AG09319 (cell line): ENCODE data around the gene FBXO11.
"Not testable (repeated sequence)": the region's sequence is repeated elsewhere in the genome, so short reads cannot be mapped to it uniquely, and the experiment has no call there.

ENCODE experiments used
- DNase-seq: peaks from one replicate; pipeline ENCODE4 v3.0.0-alpha.2; 2010; ENCODE audit warnings: low read depth; ENCODE audit errors: extremely low read depth
- CTCF ChIP-seq: IDR thresholded peaks from 2 replicates; pipeline ENCODE4 v1.5.1; 2011; ENCODE audit warnings: low read depth, mild to moderate bottlenecking, inconsistent platforms, low read length, moderate library complexity

FBXO11 gene

GRCh38 chr2:47872941-47873340 lies 33.4 kb downstream of the FBXO11 start:
- DNase-seq, result no peak

DNA sequence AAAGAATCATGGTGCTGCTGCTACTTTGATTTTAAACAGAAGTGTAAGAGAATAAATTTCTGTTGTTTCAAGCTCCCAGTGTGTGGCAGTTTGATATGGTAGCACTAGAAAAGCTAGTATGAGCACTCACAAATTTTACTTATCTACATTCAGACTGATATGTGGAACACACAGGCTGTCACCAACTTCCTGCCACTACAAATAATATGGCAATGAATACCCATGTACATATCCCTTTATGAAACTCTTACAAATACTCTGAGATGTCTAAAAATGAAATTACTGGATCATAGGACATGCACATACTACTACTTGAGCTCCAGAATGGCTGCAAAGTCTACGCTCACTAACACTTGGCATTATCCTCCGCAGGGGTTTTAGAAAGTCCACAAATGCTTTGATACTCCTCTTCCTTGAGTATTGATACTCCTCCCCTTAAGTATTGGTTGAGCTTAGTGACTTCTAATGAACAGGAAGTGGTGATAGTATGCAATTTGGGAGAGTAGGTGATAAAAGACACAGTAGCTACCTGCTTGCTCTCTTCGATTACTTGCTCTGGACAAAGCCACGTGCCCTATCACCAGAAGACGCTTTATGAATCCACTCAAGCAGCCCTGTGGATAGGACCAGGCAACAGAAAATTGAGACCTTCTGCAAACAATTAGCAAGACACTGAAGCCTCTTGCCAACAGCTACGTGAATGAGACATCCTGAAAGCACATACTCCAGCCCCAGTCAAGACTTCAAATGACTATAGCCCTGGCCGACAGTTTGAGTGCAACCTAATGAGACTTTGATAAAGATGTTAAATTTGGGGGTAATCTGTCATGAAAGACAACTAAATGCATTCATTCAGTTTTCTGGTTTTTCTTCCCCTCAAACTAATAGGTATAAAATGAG lies 35.4 kb downstream of the FBXO11 start:
- no peak for DNase-seq
- TF ChIP-seq CTCF, result no peak

More at GRCh38 chr2:47872941-47873340, 33.4 kb downstream of the FBXO11 start:
- no peak for TF ChIP-seq CTCF

GRCh38 chr2:47869859-47870595 lies 36.3 kb downstream of the FBXO11 start:
- no peak for TF ChIP-seq CTCF
- DNase-seq, result no peak

DNA sequence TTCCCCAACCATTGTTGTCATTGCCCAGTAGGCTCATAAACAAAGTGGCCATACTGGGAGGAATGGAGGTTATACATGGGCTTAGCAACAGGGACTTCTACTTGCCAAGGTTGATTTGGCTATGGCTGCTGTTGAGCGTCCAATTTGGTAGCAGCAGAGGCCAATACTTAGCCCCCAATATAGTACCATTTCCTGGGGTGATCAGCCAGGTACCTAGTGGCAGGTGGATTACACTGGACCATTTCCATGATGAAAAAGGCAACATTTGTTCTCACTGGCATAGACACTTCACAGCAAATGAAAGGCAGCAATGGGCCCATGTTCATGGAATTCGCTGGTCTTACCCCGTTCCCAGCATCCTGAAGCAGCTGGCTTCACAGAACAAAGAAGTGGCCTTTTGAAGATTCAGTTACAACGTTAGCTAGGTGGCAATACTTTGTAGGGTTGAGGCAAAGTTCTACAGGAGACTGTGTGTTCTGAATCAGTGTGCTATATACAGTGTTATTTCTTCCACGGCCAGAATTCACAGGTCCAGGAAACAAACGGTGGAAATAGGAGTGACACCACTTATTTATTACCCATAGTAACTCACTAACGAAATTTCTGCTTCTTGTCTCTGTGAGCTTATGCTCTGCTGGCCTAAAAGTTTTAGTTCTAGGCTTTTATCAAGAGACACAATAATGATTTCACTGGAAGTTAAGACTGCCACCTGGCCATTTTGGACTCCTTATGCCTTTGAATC lies 37.5 kb downstream of the FBXO11 start:
- no peak for DNase-seq
- TF ChIP-seq CTCF, result no peak

DNA sequence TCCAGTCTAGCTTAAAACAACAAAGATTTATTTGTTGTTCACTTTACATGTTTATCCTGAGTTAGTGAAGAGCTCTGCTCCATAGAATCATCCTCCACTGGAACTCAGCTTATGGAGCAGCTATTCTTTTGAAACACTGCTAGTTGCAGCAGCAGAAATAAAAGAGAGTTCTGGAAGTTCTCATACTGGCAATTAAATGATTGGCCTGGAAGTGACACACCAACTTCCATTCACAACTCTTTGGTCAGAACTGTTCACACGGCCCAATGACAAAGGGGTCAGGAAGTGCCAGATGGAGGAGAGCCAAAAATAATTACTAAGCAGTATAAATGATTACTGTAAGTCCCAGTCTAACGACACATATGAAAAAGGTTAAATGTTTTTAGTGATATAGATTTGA lies 39.1 kb downstream of the FBXO11 start:
- TF ChIP-seq CTCF, result no peak
- peak; percentile 24 for DNase-seq

DNA sequence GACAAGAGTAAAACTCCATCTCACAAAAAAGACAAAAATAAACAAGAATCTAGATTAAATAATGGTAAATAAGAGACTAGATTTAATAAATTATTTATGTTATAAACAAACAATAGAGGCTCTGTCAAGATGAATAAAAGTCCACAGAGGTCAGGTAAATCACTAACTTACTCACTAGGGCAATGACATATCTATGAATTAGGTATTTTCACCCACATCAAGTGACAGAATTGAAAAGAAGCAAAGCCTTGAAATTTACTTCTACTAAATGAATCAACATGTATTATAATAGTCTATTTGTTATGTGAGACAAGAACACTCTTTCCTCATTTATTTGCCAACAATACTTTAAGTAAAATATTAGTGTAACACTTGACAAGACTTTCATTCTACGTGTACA lies 41.7 kb downstream of the FBXO11 start:
- DNase-seq, result no peak
- no peak for TF ChIP-seq CTCF

DNA sequence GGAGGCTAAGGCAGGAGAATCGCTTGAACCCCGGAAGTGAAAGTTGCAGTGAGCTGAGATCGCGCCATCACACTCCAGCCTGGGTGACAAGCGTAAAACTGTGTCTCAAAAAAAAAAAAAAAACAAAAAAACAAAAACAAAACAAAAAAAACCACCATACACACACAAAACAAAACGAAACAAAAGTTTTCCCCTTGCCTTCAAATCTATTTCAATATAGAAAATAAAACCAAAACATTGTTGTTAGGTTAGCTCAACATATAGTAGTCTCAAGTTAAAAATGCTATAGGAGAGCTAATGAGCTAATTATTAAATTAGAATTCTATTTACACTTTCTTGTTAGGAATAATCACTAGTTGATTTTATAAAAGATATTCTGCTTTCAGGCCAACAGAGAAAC lies 43.3 kb downstream of the FBXO11 start:
- DNase-seq, result no peak
- no peak for TF ChIP-seq CTCF

DNA sequence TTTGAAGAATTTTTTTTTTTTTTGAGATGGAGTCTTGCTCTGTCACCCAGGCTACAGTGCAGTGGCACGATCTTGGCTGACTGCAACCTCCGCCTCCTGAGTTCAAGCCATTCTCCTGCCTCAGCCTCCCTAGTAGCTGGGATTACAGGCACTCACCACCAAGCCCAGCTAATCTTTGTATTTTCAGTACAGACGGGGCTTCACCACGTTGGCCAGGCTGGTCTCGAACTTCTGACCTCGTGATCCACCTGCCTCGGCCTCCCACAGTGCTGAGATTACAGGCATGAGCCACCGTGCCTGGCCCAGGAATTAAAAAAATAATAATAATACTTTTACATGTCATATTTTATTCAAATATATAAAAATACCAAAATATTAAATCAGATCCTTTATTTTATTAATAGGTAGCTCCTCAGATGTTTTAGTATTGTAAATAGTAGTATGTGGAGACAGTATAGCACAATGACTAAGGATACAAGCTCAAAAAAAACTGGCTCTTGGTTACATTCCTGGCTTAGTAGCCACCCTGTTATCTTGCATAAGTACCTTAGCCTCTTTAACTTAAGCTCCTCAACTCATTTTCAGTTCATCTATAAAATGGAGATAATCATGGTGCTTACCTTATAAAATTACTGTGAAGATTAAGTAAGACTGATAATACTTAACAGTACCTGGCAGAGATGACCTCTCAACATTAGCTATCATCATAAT lies 53.1 kb downstream of the FBXO11 start:
- DNase-seq, result not testable (repeated sequence)
